ENCODE data around the gene MYO5B.
"Not testable (repeated sequence)": the region's sequence is repeated elsewhere in the genome, so short reads cannot be mapped to it uniquely, and the experiment has no call there.

The MYO5B gene

DNA sequence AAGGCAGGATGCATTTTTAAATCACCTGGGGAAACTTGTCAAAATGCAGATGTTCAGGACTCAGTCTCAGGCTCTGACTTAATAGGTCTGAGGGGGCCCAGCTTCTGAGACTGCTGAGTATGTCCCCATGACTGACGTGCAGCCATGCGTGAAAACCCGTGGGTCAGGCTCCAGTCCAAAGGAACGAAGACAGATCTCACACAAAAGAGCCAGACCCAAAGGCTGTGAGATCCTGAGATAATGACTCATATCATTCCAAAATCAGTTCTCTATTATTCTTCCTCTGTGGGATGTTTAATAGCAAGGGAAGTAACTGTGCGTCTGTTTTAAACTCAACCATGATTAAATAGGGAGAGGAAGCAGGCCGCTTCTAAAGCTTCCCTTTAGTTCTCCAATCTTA, 274.2 kb downstream of the MYO5B start:
- DNase-seq (ENCODE audit: low spot score) = peak; percentile 91

DNA sequence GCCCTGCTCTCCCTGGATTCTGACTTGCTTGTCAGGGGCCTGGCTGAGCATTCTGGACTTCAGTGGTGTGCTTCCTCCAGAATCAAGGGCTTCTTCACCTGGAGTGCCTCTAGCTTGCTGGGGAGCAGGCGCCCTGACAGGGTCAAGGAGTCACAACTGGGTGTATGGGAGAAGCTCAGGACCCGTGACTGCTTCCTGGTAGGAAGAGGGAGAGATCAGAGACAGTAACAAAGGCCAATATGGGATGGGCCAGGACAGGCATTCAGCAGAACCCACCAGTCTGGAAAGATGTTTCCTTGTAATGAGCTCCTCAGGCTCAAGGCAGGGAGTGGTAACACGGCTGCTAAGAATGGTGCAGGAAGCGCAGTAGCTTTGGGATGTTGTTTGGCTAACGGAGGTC, 277.2 kb downstream of the MYO5B start:
- DNase-seq (ENCODE audit: low spot score) = no peak

DNA sequence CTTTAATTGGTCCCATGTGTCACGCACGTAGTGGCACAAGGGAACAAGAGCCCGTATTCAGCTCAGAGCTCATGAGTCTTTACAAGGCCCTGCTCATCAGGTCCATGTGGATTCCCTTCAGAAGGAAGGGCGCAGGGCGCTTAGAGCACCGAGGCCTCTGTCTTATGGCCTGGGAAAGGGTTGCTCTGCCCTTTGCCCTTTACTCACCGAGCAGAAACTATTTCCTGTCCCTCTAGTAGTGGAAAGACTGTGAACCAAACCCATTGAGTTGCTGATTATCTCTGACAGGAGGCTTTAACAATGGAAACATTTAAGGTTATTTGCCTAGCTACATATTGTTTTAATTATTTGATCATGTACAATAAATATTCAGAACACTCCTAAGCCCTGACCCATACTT, 279.6 kb downstream of the MYO5B start:
- DNase-seq (ENCODE audit: low spot score) = no peak

- DNase-seq (ENCODE audit: low spot score) = no peak
Observed at GRCh38 chr18:49913221-49913620, 281.7 kb downstream of the MYO5B start.

GRCh38 chr18:49911427-49911826, 283.5 kb downstream of the MYO5B start:
- no peak for DNase-seq (ENCODE audit: low spot score)

DNA sequence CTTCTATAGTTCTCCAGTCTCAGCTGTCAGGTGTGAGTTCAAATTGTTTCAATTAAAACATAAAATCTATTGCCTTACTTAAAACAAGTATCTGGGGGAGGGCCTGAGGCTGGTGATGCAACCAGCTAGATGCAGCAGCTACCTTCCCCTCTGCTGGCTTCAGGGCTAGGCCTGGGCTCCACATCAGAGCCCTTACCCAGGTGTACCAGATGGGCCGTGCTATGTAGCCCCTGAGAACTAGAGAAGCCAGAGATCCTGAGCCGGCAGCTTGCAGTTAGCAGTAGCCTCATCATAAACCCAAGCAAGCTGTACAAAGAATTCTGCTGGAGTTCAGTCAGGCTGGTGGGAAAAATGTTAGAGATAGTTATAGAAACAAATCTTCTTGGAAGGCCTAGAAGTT, 284.0 kb downstream of the MYO5B start:
- no peak for DNase-seq (ENCODE audit: low spot score)

DNA sequence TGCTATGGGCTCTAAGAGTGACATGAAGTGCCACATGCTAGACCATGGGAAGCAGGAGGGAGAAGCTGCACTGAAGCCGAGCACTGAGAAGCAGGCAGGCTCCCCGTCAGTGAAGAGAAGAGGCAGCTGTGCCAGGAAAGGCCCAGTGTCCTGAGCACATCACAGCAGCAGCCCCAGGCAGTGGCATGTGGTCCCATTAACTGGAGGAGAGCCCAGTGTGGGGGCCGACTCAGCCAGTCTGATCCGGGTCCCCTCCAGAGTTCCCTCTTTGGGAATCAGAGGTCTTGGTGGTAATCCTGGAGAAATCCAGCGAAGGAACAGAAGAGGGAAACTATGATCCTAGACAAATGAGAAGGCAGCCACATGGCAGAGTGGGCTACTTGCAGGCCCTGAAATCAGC, 284.9 kb downstream of the MYO5B start:
- no peak for DNase-seq (ENCODE audit: low spot score)

DNA sequence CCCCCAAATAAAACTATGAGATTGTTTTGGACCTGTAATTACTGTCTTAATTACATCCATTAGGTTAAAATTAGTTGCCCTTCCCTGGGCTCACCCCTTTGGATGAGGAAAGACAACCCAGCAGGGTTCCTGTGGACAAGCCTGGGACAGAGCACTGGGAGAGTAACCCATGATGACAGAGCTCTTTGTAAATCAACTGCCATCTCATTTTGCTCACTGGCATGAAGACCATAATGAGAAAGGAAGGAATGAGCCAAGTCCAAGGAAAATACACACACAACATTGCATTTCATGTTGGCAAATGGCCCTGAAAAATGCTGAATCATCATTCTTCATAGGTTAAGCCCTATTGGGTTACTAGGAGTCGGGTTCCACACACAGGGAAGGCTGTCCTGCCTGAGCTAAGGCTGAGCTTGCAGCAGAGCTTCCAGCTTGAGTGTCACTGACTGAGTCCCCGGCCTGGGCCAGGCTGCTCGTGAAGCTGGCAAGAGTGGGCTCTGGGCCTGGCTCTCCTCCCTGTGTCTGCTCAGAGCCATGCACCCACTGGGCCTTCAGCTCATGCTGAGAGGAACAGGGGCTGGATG, 287.5 kb downstream of the MYO5B start:
- no peak for DNase-seq (ENCODE audit: low spot score)

GRCh38 chr18:49905771-49906170, 289.2 kb downstream of the MYO5B start:
- peak; percentile 11 for DNase-seq (ENCODE audit: low spot score)

- no peak for DNase-seq (ENCODE audit: low spot score)
Observed at GRCh38 chr18:49904871-49905555, 289.9 kb downstream of the MYO5B start.

GRCh38 chr18:49901862-49902340, 293.0 kb downstream of the MYO5B start:
- DNase-seq (ENCODE audit: low spot score) = peak; percentile 36

DNA sequence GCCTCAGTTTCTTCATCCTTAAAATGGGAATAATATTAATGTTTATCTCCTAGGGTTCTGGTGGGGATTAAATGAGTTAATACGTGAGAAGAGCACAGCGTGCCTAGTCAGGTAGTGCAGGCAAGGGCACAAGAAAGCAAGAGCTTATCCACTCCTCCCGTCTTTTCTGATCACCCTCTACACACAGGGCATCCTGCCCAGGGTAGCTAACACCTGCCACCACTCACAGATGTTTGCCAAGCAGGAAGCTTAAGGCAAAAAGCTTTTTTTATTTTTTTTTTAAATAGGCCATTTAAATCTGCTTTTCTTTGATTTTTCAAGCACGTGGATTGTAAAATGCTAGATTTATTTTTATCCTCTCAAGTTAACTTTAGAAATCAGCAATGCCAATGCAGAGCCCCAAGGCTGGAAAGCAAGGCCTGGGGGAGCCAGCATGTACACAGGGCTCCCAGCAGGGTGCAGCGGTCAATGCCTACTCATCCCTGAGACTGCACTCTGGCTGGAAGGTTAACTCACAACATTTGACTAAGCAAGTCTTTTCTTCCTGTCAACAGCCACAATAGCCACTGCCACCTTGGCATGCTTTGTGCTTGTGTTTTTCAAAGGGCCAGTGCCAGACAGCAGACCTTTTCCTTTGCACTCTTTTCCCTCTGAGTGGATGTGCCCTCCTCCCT, 295.2 kb downstream of the MYO5B start:
- peak; percentile 51 for DNase-seq (ENCODE audit: low spot score)

DNA sequence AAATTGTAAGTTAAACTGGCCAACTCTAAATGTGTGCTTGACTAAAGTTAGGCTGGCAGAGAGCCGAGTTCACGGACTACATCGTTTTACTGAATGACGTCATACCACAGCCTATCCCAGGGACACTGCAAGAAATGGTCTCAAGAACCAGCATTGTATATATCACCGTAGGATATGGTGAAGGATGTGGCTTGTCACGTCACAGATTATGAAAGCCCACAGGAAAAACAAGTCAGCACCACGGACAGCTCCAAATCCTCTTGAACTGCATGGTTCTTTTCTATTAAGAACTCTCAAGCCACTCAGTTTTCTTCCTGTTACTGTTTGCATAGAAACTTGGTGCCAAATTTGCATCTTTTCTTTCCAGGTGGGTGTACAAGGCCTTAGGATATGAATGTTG, 296.5 kb downstream of the MYO5B start:
- DNase-seq (ENCODE audit: low spot score) = peak; percentile 30

DNA sequence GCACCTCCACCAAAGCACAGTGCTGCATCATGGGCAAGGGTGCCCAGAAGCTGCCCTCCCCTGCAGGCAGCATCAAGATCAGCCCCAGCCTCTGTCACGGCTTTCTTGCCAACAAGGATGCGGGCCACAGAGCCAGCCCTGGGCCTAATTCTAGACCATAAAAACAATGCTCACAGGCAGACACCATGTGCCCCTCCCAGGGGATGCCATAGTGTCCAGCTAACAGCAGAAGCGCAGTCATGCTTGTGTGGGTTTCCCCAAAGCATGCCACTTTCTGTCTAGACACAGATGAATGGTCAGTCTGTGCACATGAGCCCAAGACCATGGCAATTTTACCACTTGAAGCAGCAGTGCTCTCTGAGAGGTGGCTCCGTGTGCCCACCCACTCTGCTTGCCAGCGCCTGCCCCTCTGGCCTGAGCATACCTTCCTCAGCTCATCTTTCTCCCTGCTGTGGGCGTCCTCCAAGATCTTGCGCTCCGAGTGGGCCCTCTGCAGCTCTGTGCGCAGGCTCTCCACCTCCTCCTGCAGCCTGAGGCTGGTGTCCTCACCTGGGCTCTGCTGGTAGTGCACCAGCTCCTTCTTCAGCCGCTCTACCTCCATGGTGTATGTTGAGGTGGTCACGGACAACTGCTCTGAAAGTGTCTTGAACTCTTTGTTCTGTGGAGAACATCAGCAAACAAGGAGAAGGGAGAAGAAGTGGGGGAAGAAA, 300.3 kb downstream of the MYO5B start:
- DNase-seq (ENCODE audit: low spot score) = no peak

DNA sequence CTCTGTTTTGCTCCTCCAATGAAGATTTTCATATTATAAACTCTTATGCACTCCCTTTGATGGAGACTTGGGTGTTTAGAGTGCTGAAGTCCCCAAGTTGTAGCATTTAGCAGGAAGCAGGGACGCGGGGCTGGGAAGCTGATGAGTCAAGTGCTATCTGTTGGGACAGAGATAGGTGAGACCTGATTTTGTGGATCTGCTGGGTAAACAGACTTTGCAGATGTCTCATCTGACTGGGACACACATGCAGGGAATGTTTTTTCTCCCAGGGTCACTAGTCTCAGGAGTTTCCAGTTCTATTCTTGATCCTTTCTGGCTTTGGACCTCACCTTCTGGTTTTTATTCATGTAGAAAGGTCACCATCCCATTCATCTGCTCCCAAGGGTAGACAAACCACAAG, 301.9 kb downstream of the MYO5B start:
- DNase-seq (ENCODE audit: low spot score) = peak; percentile 57

DNA sequence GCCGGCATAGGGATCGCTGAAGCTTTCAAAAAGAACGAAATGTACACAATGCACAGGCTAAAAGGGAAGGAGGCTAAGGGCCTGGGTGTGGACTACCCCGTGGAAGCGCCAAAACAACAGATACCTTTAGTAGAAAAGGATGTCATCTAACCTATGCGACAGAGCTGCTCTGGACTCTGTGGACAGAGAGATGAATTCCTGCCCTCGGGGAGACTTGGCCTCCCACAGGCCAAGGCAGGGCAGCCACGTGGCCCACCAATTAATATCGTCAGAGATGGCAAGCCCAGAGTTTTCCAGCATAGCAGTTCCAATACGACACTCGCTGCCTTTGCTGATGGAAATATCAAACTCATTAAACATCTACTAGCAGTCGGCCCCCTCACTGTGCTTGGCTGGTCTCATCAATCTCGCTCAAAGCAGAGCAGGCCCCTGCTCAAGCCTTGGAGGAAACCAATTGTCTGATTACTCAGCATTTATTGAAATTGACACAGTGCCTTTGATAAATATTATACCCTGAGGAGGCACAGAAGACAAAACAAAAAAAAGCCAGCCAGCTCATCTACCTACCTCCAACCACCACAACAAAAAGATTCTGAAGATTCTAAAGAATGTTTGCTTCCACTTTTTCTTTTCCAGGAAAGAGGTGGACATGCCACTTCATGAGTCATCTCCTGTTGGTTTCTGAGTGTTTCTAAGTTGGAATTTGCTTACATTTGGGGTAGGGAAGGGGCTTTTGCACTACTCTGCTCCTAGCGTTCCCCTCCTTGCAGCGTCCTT, 302.6 kb downstream of the MYO5B start:
- peak; percentile 77 for DNase-seq (ENCODE audit: low spot score)

DNA sequence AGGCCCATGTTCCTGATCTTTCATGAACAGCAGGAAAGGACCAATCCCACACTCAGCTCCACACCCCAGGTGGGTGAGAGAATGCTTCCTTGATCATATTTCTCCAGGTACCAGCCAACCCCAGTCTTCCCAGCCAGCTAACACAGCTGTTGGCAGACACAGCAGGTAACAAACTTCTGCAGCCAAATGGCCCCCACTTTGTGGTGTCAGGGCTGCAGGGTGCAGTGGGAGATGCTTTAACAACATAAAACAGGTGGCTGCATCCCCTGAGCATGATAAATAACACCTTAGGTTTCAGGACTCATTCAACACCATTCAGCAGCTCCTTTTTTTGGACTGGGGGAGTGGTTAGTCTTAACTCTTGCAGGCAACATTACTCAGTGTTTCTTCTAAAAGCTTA, 304.9 kb downstream of the MYO5B start:
- no peak for DNase-seq (ENCODE audit: low spot score)

GRCh38 chr18:49889552-49889951, 305.4 kb downstream of the MYO5B start:
- DNase-seq (ENCODE audit: low spot score) = not testable (repeated sequence)

DNA sequence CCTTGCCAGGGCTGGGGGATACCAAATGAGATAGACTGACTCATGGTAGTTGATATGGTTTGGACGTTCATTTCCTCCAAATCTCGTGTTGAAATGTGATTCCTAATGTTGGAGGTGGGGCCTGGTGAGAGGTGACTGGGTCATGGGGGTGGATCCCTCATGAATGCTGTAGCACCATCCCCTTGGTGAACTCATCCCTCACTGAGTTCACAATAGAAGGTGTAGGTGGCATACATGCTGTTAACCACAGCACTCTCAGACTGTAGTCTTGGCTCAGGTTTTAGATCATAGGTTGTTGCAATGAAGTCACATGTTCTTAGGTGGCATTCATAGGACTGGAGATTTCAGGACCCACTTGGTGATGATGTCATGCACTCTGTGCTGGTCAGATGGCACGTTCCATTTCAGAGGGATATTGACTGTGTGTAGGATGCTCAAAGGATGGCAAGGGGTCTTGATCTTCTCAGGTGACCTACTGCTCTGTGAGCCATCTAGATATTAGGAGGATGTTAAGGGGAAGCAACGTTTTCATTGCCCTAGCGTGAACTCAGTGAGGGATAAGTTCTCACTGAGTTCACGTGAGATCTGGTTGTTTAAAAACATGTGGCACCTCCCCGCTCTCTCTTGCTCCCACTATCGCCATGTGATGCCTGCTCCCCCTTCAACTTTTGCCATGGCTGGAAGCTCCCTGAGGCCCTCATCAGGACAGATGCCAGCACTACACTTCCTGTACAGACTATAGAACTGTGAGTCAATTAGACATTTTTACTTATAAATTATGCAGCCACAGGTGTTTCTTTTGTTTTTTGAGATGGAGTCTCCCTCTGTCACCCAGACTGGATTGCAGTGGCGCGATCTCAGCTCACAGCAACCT, 307.8 kb downstream of the MYO5B start:
- DNase-seq (ENCODE audit: low spot score) = peak; percentile 69

DNA sequence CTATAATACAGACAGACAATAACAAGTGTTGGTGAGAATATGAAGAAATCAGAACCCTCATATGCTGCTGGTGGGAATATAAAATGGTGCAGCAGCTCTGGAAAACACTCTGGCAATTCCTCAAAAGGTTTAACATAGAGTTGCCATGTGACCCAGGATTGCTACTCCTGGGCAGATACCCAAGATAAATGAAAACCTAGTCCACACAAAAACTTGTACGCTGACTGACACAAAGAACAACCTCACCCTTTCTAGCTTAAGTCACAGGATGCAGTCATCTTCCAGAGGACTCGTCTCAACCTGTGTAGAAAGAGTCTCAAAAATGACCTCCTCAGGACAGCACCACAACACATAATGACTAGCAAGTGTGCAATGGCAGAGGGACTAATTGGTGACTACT, 310.0 kb downstream of the MYO5B start:
- no peak for DNase-seq (ENCODE audit: low spot score)

GRCh38 chr18:49884465-49884864, 310.5 kb downstream of the MYO5B start:
- DNase-seq (ENCODE audit: low spot score) = no peak
